Ovary (tissue), 9 donors: ENCODE results near the gene CASP2. TPM values are rescaled to one million over a fixed set of nuclear protein-coding genes. Genes with fewer than 3 reads are reported as not detected.
"Not testable (repeated sequence)": the region's sequence is repeated elsewhere in the genome, so short reads cannot be mapped to it uniquely, and the experiment has no call there.

Experiments used
- DNase-seq, 5 donors: peaks; one replicate each; pipeline ENCODE4 v3.0.0-alpha.2; 2019 to 2020
- H3K27ac ChIP-seq, 2 donors: fragments of 200-600 bp; one replicate each; pipeline versions ENCODE4 v1.5.1 to v1.8.0; 2019 to 2022
- H3K27me3 ChIP-seq: fragments of 200-600 bp; one replicate; pipeline ENCODE4 v1.8.0; 2022
- H3K36me3 ChIP-seq: fragments of 200-600 bp; sonication (generic); one replicate; pipeline ENCODE4 v1.5.1; 2019
- H3K4me1 ChIP-seq: one replicate; pipeline ENCODE4 v1.8.1; 2013; ENCODE audit warnings: mild to moderate bottlenecking, moderate library complexity; ENCODE audit not compliant: insufficient read depth
- H3K4me3 ChIP-seq: fragments of 200-600 bp; sonication (generic); one replicate; pipeline ENCODE4 v1.5.1; 2017
- H3K9me3 ChIP-seq, 2 donors: fragments of 200-600 bp in 1 of 2; sonication (generic) in 1 of 2; one replicate each; pipeline versions ENCODE4 v1.5.1 to v1.8.1; 2013 to 2019; ENCODE audit warnings: mild to moderate bottlenecking in 1 of 2, moderate library complexity in 1 of 2
- CTCF ChIP-seq, 3 donors: fragments of 450-650 bp in 2 of 3; fragments of 200-600 bp in 1 of 3; IDR thresholded peaks; one replicate each; pipeline versions ENCODE4 v1.5.1 to v1.8.0; 2016 to 2022; ENCODE audit warnings: antibody characterized with exemption in 3 of 3, mild to moderate bottlenecking in 1 of 3
- EP300 ChIP-seq: sonication (generic); formaldehyde crosslinking; IDR thresholded peaks from one replicate; pipeline ENCODE4 v1.6.1; 2017; ENCODE audit warnings: antibody characterized with exemption
- POLR2A ChIP-seq: fragments of 450-650 bp; IDR thresholded peaks from one replicate; pipeline ENCODE4 v1.6.1; 2017; ENCODE audit warnings: antibody characterized with exemption, mild to moderate bottlenecking, moderate library complexity
- WGBS, 3 donors: extraction: QIAGEN DNeasy Blood & Tissue Kit in 1 of 3; methylation state at CpG; one replicate each; pipeline versions ENCODE4 v1.1.5 to v1.1.7; 2013 to 2017; 5-methylcytosine and 5-hydroxymethylcytosine counted together
- intact Hi-C, 4 donors: fragments of 100-400 bp; cut with DNase I; formaldehyde crosslinking; loops; one replicate each; pipeline versions ENCODE4 v1.11.0 to v1.15.1; 2022 to 2023
- polyA plus RNA-seq, 2 donors: library from polyadenylated mRNA; stranded (reverse); fragments of 200-250 nt in 1 of 2; fragments of 350-450 nt in 1 of 2; fragmentation: Illumina TruSeq in 1 of 2; extraction: RNeasy Lipid Tissue Mini Kit (QIAGEN cat#74804) in 1 of 2; gene quantifications; one replicate each; pipeline ENCODE4 v1.2.3, GENCODE V29; 2013 to 2014
- total RNA-seq, 7 donors: library from RNA; depleted of rRNA in 2 of 7; stranded (reverse); fragments of >200 nt in 2 of 7; fragmentation: NEBNext Ultra II Directional in 3 of 7; extraction: Animal tissue kit (Norgen Biotek cat#: 25700) in 3 of 7; gene quantifications; one replicate each; pipeline versions ENCODE4 v1.1.0 to v1.2.4, GENCODE V29; 2016 to 2023
- donor health status: DM: no; HTN: no; CAD: no; lungs with moderate emphysema.
- donor health status: DM: no; HTN: no; CAD: no.
- donor health status: Bipolar disorder and iron deficiency.
- donor health status: DM: yes; HTN: yes; CAD: no.
- donor health status: DM: no; HTN: no; CAD: no.
- donor health status: DM: yes; HTN: yes; CAD: no.

CASP2 gene
- total and polyA plus RNA-seq, 9 donors = 7.7 to 26.6 (median 23.0) TPM

GRCh38 chr7:143289421-143289820, 1.3 kb downstream of the CASP2 start:
- intact Hi-C loops = no loop called here
- peaks cover 2% of the 10 kb centered on the region for H3K4me1 ChIP-seq

GRCh38 chr7:143289888-143290287, 1.7 kb downstream of the CASP2 start:
- H3K36me3 ChIP-seq, H3K9me3 ChIP-seq, H3K4me1 ChIP-seq, H3K27ac ChIP-seq, H3K27me3 ChIP-seq, DNase-seq, intact Hi-C loops, H3K4me3 ChIP-seq: not testable (repeated sequence)
- WGBS, 3 donors = 55 to 61% (median 58%) methylated on average over 4 of the region's 4 CpGs

More at GRCh38 chr7:143289421-143289820, 1.3 kb downstream of the CASP2 start:
- no peak for DNase-seq
- H3K27ac ChIP-seq = no peak overlapping the region
- 19 to 26% (median 26%) methylated on average over 6 of the region's 6 CpGs for WGBS, 3 donors
- TF ChIP-seq EP300 (no peak), CTCF (IDR thresholded peaks at IDR 0.05) (no peak), POLR2A (no peak)
- H3K27me3 ChIP-seq = no peaks in the 10 kb centered on the region
- H3K36me3 ChIP-seq = no peaks in the 10 kb centered on the region
- no peaks in the 10 kb centered on the region for H3K9me3 ChIP-seq
- peak overlapping the region; percentile 72 for H3K4me3 ChIP-seq

GRCh38 chr7:143290293-143290692, 2.1 kb downstream of the CASP2 start:
- no peak for TF ChIP-seq EP300
- TF ChIP-seq CTCF (IDR thresholded peaks at IDR 0.05) = no peak
- no peak for TF ChIP-seq POLR2A
- no peaks in the 10 kb centered on the region for H3K27me3 ChIP-seq
- no peak overlapping the region for H3K4me3 ChIP-seq
- H3K9me3 ChIP-seq = no peaks in the 10 kb centered on the region
- H3K4me1 ChIP-seq = peaks cover 2% of the 10 kb centered on the region
- DNase-seq = no peak
- intact Hi-C loops = no loop called here
- no peaks in the 10 kb centered on the region for H3K36me3 ChIP-seq
- no peak overlapping the region for H3K27ac ChIP-seq
- WGBS, 3 donors = 80 to 85% (median 82%) methylated on average over 4 of the region's 4 CpGs

GRCh38 chr7:143292876-143293275, 4.7 kb downstream of the CASP2 start:
- no peak for DNase-seq
- WGBS, 3 donors = 95 to 99% (median 95%) methylated on average over 5 of the region's 5 CpGs
- Histone ChIP-seq H3K9me3 (no peaks in the 10 kb centered on the region), H3K4me3 (no peak overlapping the region), H3K36me3 (no peaks in the 10 kb centered on the region), H3K27me3 (no peaks in the 10 kb centered on the region), H3K27ac (no peak overlapping the region), H3K4me1 (peaks cover 2% of the 10 kb centered on the region)
- TF ChIP-seq POLR2A (no peak), EP300 (no peak), CTCF (IDR thresholded peaks at IDR 0.05) (no peak)
- intact Hi-C loops = no loop called here

- H3K4me3 ChIP-seq = no peak overlapping the region
- no peaks in the 10 kb centered on the region for H3K36me3 ChIP-seq
- no peaks in the 10 kb centered on the region for H3K9me3 ChIP-seq
- no peaks in the 10 kb centered on the region for H3K27me3 ChIP-seq
- no peak overlapping the region for H3K27ac ChIP-seq
- intact Hi-C loops = no loop called here
- DNase-seq = no peak
- no peak for TF ChIP-seq CTCF (IDR thresholded peaks at IDR 0.05)
- TF ChIP-seq EP300 = no peak
- no peak for TF ChIP-seq POLR2A
- no peaks in the 10 kb centered on the region for H3K4me1 ChIP-seq
Measured at GRCh38 chr7:143295870-143296269, 7.7 kb downstream of the CASP2 start.
